HG02884 (cell line): ENCODE results near the gene PITRM1.
A peak's percentile ranks its signal among the peaks of the same experiment; 100 is the strongest.
"Not testable (repeated sequence)": the region's sequence is repeated elsewhere in the genome, so short reads cannot be mapped to it uniquely, and the experiment has no call there.

ENCODE experiments used
- ATAC-seq: cut with Tn5 transposase; IDR thresholded peaks from one replicate; pipeline ENCODE4 v1.9.1; 2021; ENCODE audit warnings: mild to moderate bottlenecking, moderate library complexity; ENCODE audit not compliant: unreplicated experiment

The PITRM1 gene

DNA sequence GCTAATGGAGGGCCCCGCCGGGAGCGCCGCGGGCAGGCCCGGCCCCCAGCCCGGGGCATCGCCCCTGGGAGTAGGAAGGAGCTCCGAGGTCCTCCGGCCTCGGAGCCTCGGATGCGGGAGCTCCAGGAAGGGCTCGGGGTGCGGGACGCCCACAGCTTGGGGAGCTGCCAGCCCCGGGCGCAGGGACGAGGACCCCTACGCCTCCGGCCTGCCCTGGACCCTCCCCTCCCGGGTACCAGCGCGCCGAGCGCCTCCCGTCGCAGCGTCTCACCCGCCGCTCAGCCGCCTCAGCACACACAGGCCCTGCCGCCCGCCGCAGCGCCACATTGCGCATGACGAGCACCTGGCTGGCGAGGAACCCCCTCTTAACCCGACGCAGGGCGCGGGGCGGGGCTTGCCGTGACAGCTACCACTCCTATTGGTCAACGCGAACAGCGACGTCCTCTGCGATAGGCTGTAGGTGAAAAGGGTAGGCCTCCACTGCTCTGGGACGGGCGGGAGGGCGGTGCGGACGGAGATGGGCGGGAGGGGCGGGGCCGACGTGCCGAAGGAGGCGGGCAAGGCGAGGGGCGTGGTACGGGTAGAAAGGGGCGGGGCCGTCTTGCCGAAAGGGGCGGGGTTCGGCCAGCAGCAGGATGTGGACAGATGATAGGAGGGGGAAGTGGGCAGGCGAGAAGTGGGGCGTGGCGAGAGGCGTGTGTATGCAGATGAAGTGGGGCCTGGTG, at the start of gene PITRM1:
Gene PITRM1, minus strand, starts transcription at position 337 of the 725 bp plus-strand sequence. Its CDS starts 10 bp downstream, at position 327.
- ATAC-seq: peak; percentile 96

DNA sequence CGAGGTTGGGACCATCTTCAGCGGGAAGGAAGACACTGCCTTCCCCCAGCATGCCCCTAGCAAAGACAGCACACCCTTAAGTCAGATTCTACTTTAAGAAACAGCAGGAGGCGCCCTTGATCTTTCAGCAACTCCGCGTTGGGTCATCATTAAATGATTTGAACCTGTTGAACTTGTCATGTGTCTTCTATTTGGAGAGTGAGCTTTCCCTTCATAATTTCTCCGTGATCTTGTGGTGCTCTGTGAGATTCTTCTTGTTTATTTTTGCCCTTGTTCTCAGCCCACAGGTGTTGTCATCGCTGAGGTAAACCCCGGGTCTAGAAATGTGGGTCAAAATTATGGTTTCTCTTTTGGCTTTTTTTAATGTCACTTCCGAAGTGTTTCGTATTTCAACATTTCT, 49.5 kb upstream of the PITRM1 start:
- ATAC-seq: no peak

GRCh38 chr10:3221601-3222000, 49.0 kb upstream of the PITRM1 start:
- ATAC-seq: not testable (repeated sequence)

DNA sequence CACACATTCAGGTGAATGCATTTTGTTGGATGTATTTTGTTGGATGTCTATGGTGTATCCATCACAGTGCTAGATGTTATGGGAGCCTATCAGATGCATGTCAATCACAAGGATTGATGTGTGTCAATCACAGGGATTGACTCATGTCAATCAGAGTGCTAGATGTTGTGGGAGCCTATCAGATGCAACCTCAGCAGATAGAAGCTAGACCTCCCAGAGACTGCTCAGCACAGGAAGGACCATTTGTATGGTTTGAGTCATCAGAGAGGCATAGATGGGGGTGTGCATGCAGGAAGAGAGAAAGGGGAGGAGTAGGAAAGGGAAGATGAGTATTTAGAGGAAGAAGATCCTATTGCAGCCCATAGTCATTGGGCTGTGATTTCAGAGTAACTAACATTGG, 48.3 kb upstream of the PITRM1 start:
- no peak for ATAC-seq

- ATAC-seq: not testable (repeated sequence)
Measured at GRCh38 chr10:3219021-3219628, 46.5 kb upstream of the PITRM1 start.

- no peak for ATAC-seq
Measured at GRCh38 chr10:3217853-3218252, 45.3 kb upstream of the PITRM1 start.

- no peak for ATAC-seq
Measured at GRCh38 chr10:3217301-3217700, 44.7 kb upstream of the PITRM1 start.

DNA sequence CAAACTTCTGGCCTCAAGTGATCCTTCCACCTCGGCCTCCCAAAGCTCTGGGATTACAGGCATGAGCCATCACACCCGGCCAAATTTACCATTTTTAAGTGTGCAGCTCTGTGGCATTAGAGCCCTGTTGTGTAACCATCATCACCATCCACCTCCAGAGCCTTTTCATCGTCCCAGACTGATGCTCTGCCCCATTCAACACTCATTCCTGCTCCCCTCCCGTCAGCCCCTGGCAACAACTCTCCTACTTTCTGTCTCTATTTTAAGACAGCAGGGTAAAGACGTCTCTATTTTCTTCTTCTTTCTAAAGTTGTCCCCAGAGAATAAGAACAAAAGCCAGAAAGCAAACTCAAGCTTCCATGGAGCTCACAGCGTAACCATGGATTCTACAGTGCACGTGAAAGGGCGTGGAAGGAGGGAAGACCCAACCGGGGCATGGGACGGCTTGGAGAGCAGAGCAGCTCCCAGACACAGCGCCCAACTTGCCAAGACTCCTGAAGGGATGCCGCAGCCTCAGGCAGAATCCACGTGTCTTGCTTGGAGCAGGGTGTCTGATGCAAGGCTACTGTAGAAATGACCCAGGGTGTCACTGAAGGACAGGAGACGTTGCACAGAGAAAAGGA, 42.7 kb upstream of the PITRM1 start:
- no peak for ATAC-seq

DNA sequence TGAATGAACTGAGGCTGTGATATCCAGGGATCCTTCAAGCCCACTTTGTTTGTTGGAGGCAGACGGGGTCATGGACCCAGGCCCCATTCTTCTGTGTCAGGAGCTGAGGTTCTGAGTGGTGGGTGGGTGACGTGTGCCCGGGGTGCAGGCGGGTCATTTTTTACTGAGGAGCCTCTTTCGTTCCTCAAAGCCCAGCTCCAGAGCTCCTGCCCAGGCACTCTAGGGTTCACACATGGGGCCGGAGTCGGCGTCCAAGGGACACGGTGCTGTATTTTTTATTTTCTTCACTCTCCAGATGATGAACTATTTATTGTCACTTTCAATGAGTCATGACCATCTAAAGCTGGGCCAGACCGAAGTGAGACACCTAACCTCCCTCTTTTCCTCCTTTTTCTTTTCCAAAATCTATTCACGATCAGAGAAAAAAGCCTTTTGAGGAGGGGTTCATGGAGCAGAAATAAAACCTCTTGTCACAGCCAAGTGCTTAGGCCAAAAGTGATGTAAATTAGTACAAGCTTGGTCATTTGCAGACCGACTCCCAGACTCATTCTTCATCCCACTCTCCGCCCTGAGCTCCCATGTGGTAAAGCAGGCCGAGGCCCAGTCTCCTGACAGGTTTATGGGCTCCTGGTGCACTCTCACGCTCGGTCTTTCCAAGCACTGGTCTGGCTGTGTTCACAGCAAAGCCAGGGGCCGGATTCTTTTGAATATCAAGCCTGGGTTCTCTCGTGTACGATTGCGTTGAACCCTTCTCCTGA, 41.4 kb upstream of the PITRM1 start:
- ATAC-seq: no peak

DNA sequence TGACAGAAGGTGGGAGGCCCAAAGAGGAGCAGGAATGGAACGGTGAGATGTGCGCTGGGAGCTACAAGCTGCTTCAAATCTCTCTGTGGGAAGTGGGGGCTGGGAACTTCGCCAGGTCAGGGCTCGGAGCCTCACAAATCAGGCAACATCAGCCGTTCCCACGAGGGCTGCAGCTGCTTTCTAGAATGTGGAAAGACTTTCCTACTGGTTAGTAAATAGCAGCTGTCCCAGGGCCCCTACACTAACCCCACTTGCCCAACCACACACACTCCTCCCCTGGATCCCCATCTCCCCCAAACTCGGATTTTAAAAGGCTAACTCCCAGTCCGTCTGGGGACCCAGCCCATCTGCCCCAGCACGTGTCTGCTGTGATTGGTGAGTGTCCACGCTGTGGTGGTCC, 40.6 kb upstream of the PITRM1 start:
- ATAC-seq: no peak

DNA sequence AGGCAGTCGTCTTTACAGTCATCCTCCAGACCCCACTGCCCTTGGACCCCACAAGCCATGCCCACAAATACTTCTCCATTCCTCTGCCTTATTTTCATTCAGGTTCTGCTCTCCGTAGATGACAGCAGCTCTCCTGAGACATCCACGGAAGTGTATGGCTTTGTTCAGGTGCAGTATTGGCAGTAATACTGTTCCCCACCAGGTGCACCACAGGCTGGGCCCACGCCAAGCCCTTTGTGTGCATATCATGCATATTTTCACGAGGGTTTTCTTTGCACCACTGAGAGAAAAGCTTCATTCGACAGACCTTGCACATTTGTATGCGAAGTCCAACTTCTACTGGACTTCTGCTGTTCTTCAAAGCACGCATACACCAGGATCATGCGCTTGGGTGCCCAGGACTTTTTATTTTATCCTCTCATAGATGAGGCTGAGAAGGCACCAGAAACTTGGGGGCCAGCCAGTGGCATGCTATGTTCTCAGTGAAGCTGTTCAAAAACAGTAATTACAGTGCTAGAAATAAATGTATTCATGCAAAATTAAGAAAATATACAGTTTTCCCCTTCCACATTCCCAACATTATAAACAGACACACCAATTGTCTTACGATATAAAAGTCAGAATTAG, 37.8 kb upstream of the PITRM1 start:
- ATAC-seq: no peak

DNA sequence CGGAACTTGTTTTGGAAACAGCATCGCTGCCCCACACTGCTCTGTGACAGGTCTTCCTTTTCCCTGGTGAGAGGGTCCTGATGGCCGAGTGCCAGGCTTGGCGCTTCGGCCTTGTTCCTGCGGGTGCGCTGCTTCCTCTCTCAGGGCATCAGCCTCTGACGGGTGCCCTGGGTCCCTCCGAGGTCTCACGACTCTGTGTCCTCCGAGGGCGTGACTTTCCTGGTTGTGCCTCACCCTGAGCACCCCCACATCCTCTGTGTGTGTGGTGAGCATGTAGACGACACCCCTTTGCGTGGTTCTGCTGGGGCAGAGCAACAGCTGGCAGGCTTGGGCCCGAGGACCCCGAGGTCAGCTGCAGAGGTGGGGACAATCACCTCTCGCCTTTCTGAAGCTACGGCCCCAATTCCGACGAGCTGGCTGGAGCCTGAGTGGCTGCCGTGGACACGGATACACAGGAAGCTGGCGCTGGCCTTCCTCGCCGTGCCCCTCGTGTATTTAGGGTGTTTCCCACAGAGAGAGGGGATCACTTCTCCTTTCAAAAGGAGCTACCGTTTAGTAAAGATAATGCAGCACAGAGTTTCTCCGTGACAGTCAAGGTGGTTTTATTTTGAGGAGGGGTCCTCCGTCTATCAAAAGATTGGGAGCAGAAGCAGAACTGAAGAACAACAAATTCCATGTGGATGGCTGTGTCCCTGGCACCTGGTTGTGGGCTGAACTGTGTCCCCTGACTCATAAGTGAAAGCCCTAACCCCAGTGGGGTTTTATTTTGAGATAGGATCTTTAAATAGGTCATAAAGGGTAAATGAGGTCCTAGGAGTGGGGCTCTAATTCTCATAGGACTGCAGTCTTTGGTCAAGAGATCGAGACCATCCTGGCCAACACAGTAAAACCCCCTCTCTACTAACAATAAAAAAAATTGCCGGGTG, 36.2 kb upstream of the PITRM1 start:
- no peak for ATAC-seq

DNA sequence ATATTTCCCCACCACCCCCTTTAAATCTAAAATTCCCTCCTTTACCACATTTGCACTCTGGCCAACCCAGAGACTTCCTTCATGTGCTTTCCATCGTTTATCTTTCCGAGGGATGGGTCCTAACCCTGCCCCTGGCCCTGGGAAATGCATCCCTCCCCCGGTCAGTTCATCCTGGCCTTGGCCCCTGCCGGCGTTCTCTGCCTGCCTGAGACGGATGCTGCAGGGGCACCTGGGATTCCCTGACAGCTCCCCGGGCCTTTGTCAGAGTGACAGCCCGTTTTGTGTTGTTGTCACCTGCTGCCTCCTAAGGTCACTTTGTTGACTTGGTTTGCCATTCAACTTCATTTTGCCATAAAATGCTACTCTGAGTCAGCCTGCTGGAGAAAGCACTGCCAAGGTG, 34.8 kb upstream of the PITRM1 start:
- ATAC-seq: no peak

DNA sequence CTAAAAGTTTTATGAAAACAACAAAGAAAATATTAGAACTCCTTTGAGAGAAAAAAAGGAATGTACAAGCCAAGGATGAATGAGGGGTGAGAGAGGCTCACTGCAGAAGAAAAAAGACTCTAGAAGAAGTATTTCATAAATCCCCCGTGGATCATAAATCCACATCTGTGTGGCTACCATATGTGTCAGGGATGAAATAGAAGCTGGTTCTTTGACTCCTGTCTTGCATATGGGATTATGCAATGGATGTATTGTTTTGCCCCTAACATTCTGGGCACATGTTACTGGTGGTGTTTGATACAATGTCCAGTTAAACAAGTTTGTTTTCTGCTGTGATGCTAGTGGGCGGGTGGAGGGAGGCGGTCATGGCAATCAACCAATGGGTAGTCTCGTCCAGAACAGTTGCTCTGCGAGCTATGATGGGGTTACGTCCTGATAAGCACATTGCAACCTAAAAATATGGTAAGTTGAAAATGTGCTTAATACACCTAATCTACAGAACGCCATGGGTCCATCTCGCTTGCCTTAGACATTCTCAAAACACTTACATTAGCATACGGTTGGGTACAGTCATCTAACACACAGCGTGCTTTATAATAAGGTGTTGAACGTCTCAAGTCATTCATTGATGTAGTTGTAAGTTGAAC, 34.1 kb upstream of the PITRM1 start:
- no peak for ATAC-seq

DNA sequence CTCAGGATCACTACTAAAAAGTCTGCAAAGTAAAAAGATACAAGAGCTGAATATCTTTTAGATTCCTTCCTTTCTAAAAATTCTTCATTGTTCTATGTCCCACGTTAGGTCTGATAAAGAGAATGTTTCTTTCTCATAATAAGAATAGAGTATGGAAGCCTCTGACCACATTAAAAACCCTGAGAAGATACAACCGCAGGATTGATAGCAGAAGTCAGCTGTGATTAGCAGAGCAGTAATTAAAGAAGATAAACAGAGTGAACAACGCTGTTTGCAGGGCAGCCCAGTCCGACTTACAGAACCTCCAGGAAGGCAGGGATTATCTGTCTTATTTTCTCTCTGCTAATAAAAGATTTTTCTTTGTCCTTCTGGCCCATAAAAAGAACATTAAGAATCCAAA, 31.4 kb upstream of the PITRM1 start:
- no peak for ATAC-seq

GRCh38 chr10:3203016-3203811, 30.6 kb upstream of the PITRM1 start:
- ATAC-seq: no peak

GRCh38 chr10:3201796-3202195, 29.2 kb upstream of the PITRM1 start:
- ATAC-seq: no peak

- ATAC-seq: no peak
Measured at GRCh38 chr10:3199488-3199887, 26.9 kb upstream of the PITRM1 start.

- ATAC-seq: no peak
Measured at GRCh38 chr10:3198900-3199299, 26.3 kb upstream of the PITRM1 start.
